Measurements from ENCODE around the gene ANAPC10.
"Not testable (repeated sequence)": the region's sequence is repeated elsewhere in the genome, so short reads cannot be mapped to it uniquely, and the experiment has no call there.

- TF ChIP-seq POLR2A, CTCF (IDR thresholded peaks at IDR 0.05): not testable (repeated sequence)
Measured at GRCh38 chr4:145136219-145136618, 38.2 kb upstream of the ANAPC10 start.

All from right lobe of liver (tissue), 4 donors.